GM23338 (cell line): ENCODE measurements around the gene GUCY1A2.

Experiments
- CREB1 ChIP-seq: fragments of 250-450 bp; sonication (Bioruptor Pico); IDR thresholded peaks from 2 replicates; pipeline ENCODE4 v1.5.0; 2020; ENCODE audit warnings: low read depth, mild to moderate bottlenecking, moderate library complexity
- CTCF ChIP-seq, 2 experiments: fragments of 200-600 bp in 1 of 2; sonication (generic) in 1 of 2; conservative IDR thresholded peaks; 2 replicates each; pipeline versions ENCODE4 v1.5.1 to v1.6.1; 2016 to 2017; ENCODE audit warnings: antibody characterized with exemption in 2 of 2, low read depth in 2 of 2, mild to moderate bottlenecking in 2 of 2, moderate library complexity in 1 of 2
- EZH2 ChIP-seq: fragments of 200-600 bp; sonication (generic); IDR thresholded peaks from one replicate; pipeline ENCODE4 v1.8.0; 2017; ENCODE audit warnings: antibody characterized with exemption, mild to moderate bottlenecking, low read depth; ENCODE audit not compliant: unreplicated experiment
- EZH2phosphoT487 ChIP-seq: fragments of 200-600 bp; sonication (generic); IDR thresholded peaks from one replicate; pipeline ENCODE4 v1.8.1; 2018; ENCODE audit warnings: antibody characterized with exemption; ENCODE audit not compliant: unreplicated experiment
- JUNB ChIP-seq: IDR thresholded peaks from one replicate; pipeline ENCODE4 v1.6.1; 2016; ENCODE audit warnings: antibody characterized with exemption; ENCODE audit not compliant: unreplicated experiment
- NANOG ChIP-seq: IDR thresholded peaks from 2 replicates; pipeline ENCODE4 v1.6.1; 2016; ENCODE audit warnings: antibody characterized with exemption, borderline replicate concordance
- POLR2AphosphoS5 ChIP-seq: IDR thresholded peaks from 2 replicates; pipeline ENCODE4 v1.6.1; 2016; ENCODE audit warnings: antibody characterized with exemption, low read depth
- ZNF114 ChIP-seq: fragments of 250-450 bp; sonication (Bioruptor Pico); IDR thresholded peaks from 2 replicates; pipeline ENCODE4 v1.5.0; 2020; ENCODE audit warnings: mild to moderate bottlenecking, moderate library complexity
- TF ChIP-seq, protein P1 (sequence below): IDR thresholded peaks from one replicate; pipeline ENCODE4 v1.6.1; 2018; ENCODE audit warnings: antibody characterized with exemption; ENCODE audit not compliant: unreplicated experiment
- TF ChIP-seq, protein P2 (sequence below): IDR thresholded peaks from 2 replicates; pipeline ENCODE4 v1.6.1; 2016; ENCODE audit warnings: antibody characterized with exemption
- TF ChIP-seq, protein P3 (sequence below): fragments of 250-450 bp; sonication (Bioruptor Pico); IDR thresholded peaks from 2 replicates; pipeline ENCODE4 v1.5.0; 2020; ENCODE audit warnings: mild to moderate bottlenecking, moderate library complexity

DNA sequence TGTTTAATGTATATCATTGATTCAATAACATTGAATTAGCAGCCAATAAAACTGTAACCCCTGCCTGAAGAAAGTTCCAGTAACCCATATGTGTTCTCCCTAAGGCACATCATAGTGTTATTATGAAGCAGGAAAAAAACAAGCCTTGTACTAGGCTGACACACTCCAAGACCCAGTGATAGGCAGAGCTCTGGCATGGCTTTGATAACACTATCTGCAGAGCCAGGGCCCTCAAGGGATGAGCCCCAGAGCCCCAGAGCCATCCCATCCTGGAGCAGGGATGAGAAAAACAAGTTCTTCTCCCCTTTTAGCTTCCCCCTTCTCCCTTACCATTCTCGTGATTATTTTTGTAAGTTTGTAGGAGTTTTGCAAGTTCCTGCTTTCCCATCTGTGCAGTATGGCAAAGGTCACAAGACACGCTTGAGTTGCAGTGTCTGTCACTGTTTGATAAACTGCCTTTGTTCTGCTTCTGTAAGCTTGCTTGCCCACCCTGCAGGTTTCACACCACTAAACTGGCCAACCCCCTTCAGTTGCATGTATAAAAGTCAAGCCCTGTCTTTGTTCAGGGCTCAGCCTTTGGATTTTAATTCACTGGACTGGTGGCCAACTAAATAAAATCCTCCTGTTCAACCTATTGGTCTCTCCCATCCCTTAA lies 22.3 kb upstream of the GUCY1A2 start:
- TF ChIP-seq EZH2phosphoT487: no peak
- TF ChIP-seq CTCF (conservative IDR thresholded peaks at IDR 0.05; ENCODE audit: low read depth in 2 of 2): no peak
- no peak for TF ChIP-seq POLR2AphosphoS5
- TF ChIP-seq, protein P1, sequence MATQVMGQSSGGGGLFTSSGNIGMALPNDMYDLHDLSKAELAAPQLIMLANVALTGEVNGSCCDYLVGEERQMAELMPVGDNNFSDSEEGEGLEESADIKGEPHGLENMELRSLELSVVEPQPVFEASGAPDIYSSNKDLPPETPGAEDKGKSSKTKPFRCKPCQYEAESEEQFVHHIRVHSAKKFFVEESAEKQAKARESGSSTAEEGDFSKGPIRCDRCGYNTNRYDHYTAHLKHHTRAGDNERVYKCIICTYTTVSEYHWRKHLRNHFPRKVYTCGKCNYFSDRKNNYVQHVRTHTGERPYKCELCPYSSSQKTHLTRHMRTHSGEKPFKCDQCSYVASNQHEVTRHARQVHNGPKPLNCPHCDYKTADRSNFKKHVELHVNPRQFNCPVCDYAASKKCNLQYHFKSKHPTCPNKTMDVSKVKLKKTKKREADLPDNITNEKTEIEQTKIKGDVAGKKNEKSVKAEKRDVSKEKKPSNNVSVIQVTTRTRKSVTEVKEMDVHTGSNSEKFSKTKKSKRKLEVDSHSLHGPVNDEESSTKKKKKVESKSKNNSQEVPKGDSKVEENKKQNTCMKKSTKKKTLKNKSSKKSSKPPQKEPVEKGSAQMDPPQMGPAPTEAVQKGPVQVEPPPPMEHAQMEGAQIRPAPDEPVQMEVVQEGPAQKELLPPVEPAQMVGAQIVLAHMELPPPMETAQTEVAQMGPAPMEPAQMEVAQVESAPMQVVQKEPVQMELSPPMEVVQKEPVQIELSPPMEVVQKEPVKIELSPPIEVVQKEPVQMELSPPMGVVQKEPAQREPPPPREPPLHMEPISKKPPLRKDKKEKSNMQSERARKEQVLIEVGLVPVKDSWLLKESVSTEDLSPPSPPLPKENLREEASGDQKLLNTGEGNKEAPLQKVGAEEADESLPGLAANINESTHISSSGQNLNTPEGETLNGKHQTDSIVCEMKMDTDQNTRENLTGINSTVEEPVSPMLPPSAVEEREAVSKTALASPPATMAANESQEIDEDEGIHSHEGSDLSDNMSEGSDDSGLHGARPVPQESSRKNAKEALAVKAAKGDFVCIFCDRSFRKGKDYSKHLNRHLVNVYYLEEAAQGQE: no peak
- TF ChIP-seq EZH2: no peak
- no peak for TF ChIP-seq JUNB
- no peak for TF ChIP-seq CREB1
- TF ChIP-seq, protein P2, sequence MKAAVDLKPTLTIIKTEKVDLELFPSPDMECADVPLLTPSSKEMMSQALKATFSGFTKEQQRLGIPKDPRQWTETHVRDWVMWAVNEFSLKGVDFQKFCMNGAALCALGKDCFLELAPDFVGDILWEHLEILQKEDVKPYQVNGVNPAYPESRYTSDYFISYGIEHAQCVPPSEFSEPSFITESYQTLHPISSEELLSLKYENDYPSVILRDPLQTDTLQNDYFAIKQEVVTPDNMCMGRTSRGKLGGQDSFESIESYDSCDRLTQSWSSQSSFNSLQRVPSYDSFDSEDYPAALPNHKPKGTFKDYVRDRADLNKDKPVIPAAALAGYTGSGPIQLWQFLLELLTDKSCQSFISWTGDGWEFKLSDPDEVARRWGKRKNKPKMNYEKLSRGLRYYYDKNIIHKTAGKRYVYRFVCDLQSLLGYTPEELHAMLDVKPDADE: no peak
- no peak for TF ChIP-seq ZNF114 (CRISPR knock-in tag)
- TF ChIP-seq, protein P3, sequence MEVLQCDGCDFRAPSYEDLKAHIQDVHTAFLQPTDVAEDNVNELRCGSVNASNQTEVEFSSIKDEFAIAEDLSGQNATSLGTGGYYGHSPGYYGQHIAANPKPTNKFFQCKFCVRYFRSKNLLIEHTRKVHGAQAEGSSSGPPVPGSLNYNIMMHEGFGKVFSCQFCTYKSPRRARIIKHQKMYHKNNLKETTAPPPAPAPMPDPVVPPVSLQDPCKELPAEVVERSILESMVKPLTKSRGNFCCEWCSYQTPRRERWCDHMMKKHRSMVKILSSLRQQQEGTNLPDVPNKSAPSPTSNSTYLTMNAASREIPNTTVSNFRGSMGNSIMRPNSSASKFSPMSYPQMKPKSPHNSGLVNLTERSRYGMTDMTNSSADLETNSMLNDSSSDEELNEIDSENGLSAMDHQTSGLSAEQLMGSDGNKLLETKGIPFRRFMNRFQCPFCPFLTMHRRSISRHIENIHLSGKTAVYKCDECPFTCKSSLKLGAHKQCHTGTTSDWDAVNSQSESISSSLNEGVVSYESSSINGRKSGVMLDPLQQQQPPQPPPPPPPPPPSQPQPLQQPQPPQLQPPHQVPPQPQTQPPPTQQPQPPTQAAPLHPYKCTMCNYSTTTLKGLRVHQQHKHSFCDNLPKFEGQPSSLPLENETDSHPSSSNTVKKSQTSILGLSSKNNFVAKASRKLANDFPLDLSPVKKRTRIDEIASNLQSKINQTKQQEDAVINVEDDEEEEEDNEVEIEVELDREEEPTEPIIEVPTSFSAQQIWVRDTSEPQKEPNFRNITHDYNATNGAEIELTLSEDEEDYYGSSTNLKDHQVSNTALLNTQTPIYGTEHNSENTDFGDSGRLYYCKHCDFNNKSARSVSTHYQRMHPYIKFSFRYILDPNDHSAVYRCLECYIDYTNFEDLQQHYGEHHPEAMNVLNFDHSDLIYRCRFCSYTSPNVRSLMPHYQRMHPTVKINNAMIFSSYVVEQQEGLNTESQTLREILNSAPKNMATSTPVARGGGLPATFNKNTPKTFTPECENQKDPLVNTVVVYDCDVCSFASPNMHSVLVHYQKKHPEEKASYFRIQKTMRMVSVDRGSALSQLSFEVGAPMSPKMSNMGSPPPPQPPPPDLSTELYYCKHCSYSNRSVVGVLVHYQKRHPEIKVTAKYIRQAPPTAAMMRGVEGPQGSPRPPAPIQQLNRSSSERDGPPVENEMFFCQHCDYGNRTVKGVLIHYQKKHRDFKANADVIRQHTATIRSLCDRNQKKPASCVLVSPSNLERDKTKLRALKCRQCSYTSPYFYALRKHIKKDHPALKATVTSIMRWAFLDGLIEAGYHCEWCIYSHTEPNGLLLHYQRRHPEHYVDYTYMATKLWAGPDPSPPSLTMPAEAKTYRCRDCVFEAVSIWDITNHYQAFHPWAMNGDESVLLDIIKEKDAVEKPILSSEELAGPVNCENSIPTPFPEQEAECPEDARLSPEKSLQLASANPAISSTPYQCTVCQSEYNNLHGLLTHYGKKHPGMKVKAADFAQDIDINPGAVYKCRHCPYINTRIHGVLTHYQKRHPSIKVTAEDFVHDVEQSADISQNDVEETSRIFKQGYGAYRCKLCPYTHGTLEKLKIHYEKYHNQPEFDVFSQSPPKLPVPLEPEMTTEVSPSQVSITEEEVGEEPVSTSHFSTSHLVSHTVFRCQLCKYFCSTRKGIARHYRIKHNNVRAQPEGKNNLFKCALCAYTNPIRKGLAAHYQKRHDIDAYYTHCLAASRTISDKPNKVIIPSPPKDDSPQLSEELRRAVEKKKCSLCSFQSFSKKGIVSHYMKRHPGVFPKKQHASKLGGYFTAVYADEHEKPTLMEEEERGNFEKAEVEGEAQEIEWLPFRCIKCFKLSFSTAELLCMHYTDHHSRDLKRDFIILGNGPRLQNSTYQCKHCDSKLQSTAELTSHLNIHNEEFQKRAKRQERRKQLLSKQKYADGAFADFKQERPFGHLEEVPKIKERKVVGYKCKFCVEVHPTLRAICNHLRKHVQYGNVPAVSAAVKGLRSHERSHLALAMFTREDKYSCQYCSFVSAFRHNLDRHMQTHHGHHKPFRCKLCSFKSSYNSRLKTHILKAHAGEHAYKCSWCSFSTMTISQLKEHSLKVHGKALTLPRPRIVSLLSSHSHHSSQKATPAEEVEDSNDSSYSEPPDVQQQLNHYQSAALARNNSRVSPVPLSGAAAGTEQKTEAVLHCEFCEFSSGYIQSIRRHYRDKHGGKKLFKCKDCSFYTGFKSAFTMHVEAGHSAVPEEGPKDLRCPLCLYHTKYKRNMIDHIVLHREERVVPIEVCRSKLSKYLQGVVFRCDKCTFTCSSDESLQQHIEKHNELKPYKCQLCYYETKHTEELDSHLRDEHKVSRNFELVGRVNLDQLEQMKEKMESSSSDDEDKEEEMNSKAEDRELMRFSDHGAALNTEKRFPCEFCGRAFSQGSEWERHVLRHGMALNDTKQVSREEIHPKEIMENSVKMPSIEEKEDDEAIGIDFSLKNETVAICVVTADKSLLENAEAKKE (CRISPR knock-in tag): no peak
- no peak for TF ChIP-seq NANOG
